Astrocyte of the spinal cord (primary cell): ENCODE results near the gene MBD5.

Experiments
- DNase-seq: peaks from one replicate; pipeline ENCODE4 v3.0.0; 2011; ENCODE audit warnings: low read depth, low spot score
- H3K4me3 ChIP-seq: 2 replicates; pipeline ENCODE4 v1.5.1; 2011; ENCODE audit warnings: low read depth, mild to moderate bottlenecking, low read length, moderate library complexity
- CTCF ChIP-seq: IDR thresholded peaks from 2 replicates; pipeline ENCODE4 v1.5.1; 2012; ENCODE audit warnings: low read depth, mild to moderate bottlenecking, low read length, inconsistent platforms
- in situ Hi-C: cut with HindIII; loops from 2 replicates; pipeline ENCODE4 v1.10.0; 2017; ENCODE audit warnings: low sequenced_read_pairs

MBD5 gene

GRCh38 chr2:148521181-148521580 is 500.3 kb downstream of the MBD5 start:
- no peak for TF ChIP-seq CTCF
- DNase-seq = no peak
- H3K4me3 ChIP-seq = no peak overlapping the region
- in situ Hi-C loops = no loop called here

- no peak overlapping the region for H3K4me3 ChIP-seq
- in situ Hi-C loops = no loop called here
- no peak for DNase-seq
These were observed 502.4 kb downstream of the MBD5 start for GRCh38 chr2:148523315-148523714.

GRCh38 chr2:148524519-148524919 is 503.6 kb downstream of the MBD5 start:
- in situ Hi-C loops = no loop called here
- no peak for DNase-seq
- no peak for TF ChIP-seq CTCF
- no peak overlapping the region for H3K4me3 ChIP-seq

More at GRCh38 chr2:148523315-148523714, 502.4 kb downstream of the MBD5 start:
- TF ChIP-seq CTCF = no peak

- in situ Hi-C loops = no loop called here
- no peak for TF ChIP-seq CTCF
- DNase-seq = no peak
- no peak overlapping the region for H3K4me3 ChIP-seq
These were observed 504.2 kb downstream of the MBD5 start for GRCh38 chr2:148525130-148525529.

- TF ChIP-seq CTCF = no peak
- no peak for DNase-seq
- in situ Hi-C loops = no loop called here
- H3K4me3 ChIP-seq = no peak overlapping the region
These were observed 505.8 kb downstream of the MBD5 start for GRCh38 chr2:148526509-148527346.

- in situ Hi-C loops = no loop called here
- no peak for TF ChIP-seq CTCF
- DNase-seq = no peak
- H3K4me3 ChIP-seq = no peak overlapping the region
These were observed 506.8 kb downstream of the MBD5 start for GRCh38 chr2:148527488-148528340.
